Liver (tissue), 3 donors: Measurements from ENCODE around the gene LSAMP.

ENCODE experiments used
- CTCF ChIP-seq: fragments of 150-350 bp; IDR thresholded peaks from 2 replicates; pipeline ENCODE4 v1.5.1; 2017; ENCODE audit warnings: improper control_type of control experiment, low read depth, low read length; ENCODE audit not compliant: missing input control
- MAX ChIP-seq: IDR thresholded peaks from 2 replicates; pipeline ENCODE4 v1.6.1; 2016; ENCODE audit warnings: antibody characterized with exemption
- RAD21 ChIP-seq, 2 donors: IDR thresholded peaks; 2 replicates each; pipeline ENCODE4 v1.6.1; 2016; ENCODE audit warnings: antibody characterized with exemption in 2 of 2, mild to moderate bottlenecking in 2 of 2
- RXRA ChIP-seq, 2 donors: IDR thresholded peaks; 2 replicates each; pipeline ENCODE4 v1.6.1; 2017 to 2018; ENCODE audit warnings: antibody characterized with exemption in 2 of 2, mild to moderate bottlenecking in 1 of 2
- YY1 ChIP-seq: IDR thresholded peaks from 2 replicates; pipeline ENCODE4 v1.6.1; 2016; ENCODE audit warnings: antibody characterized with exemption, mild to moderate bottlenecking
- donor health status: healthy.
- donor health status: healthy.

GRCh38 chr3:115890579-115890978 is 554.7 kb downstream of the LSAMP start:
- no peak for TF ChIP-seq CTCF
- TF ChIP-seq RXRA (IDR thresholded peaks at IDR 0.05) = no peak
- TF ChIP-seq YY1 = no peak
- TF ChIP-seq MAX = no peak
- TF ChIP-seq RAD21 (IDR thresholded peaks at IDR 0.05) = no peak
